Spleen (tissue), 11 donors: ENCODE data around the gene SARS1. TPM values are rescaled to one million over a fixed set of nuclear protein-coding genes. Genes with fewer than 3 reads are reported as not detected.

Experiments
- DNase-seq: peaks from one replicate; pipeline ENCODE4 v3.0.0-alpha.2; 2020
- H3K27ac ChIP-seq, 8 donors: fragments of 200-600 bp; sonication (generic) in 7 of 8; 1 replicate in 4 of 8; 2 replicates in 4 of 8; pipeline versions ENCODE4 v1.5.0 to v1.8.0; 2016 to 2021; ENCODE audit warnings: inconsistent platforms in 4 of 8, mild to moderate bottlenecking in 4 of 8, moderate library complexity in 1 of 8
- H3K27me3 ChIP-seq, 7 donors: fragments of 200-600 bp; sonication (generic) in 6 of 7; replicated peaks in 1 of 7; 1 replicate in 4 of 7; 2 replicates in 3 of 7; pipeline versions ENCODE4 v1.5.0 to v1.8.0; 2016 to 2021; ENCODE audit warnings: inconsistent platforms in 3 of 7, mild to moderate bottlenecking in 1 of 7
- H3K36me3 ChIP-seq, 6 donors: fragments of 200-600 bp; sonication (generic) in 5 of 6; 1 replicate in 4 of 6; 2 replicates in 2 of 6; pipeline versions ENCODE4 v1.5.0 to v1.8.0; 2016 to 2021; ENCODE audit warnings: inconsistent platforms in 2 of 6
- H3K4me1 ChIP-seq, 6 donors: fragments of 200-600 bp; sonication (generic) in 5 of 6; 1 replicate in 3 of 6; 2 replicates in 3 of 6; pipeline versions ENCODE4 v1.5.0 to v1.8.0; 2016 to 2021; ENCODE audit warnings: inconsistent platforms in 3 of 6
- H3K4me3 ChIP-seq, 8 donors: fragments of 200-600 bp; sonication (generic) in 7 of 8; 1 replicate in 4 of 8; 2 replicates in 4 of 8; pipeline versions ENCODE4 v1.5.0 to v1.8.0; 2016 to 2021; ENCODE audit warnings: inconsistent platforms in 4 of 8, mild to moderate bottlenecking in 4 of 8, moderate library complexity in 2 of 8
- H3K9me3 ChIP-seq, 8 donors: fragments of 200-600 bp; sonication (generic) in 7 of 8; 1 replicate in 4 of 8; 2 replicates in 4 of 8; pipeline versions ENCODE4 v1.5.0 to v1.8.0; 2016 to 2021; ENCODE audit warnings: inconsistent platforms in 4 of 8
- CTCF ChIP-seq, 11 experiments: fragments of 200-600 bp in 7 of 11; fragments of 450-650 bp in 4 of 11; sonication (generic) in 4 of 11; IDR thresholded peaks in 8 of 11; conservative IDR thresholded peaks in 3 of 11; 1 replicate in 7 of 11; 2 replicates in 4 of 11; pipeline versions ENCODE4 v1.4.0 to v1.8.0; 2016 to 2021; ENCODE audit warnings: antibody characterized with exemption in 11 of 11, inconsistent platforms in 4 of 11, mild to moderate bottlenecking in 1 of 11
- POLR2A ChIP-seq, 3 donors: fragments of 450-650 bp; IDR thresholded peaks; one replicate each; pipeline ENCODE4 v1.5.1; 2017; ENCODE audit warnings: antibody characterized with exemption in 3 of 3, mild to moderate bottlenecking in 1 of 3
- POLR2AphosphoS5 ChIP-seq, 3 donors: sonication (generic); formaldehyde crosslinking; IDR thresholded peaks; one replicate each; pipeline ENCODE4 v1.5.1; 2017; ENCODE audit warnings: antibody characterized with exemption in 3 of 3
- WGBS, 5 donors: extraction: QIAGEN DNeasy Blood & Tissue Kit in 3 of 5; methylation state at CpG; one replicate each; pipeline versions ENCODE4 v1.1.5 to v1.1.7; 2013 to 2018; 5-methylcytosine and 5-hydroxymethylcytosine counted together
- intact Hi-C: fragments of 100-400 bp; cut with DNase I; formaldehyde crosslinking; loops from one replicate; pipeline ENCODE4 v1.15.0; 2023; ENCODE audit warnings: low total_unique reads
- polyA plus RNA-seq, 3 donors: library from polyadenylated mRNA; stranded (reverse); fragments of 200-250 nt; gene quantifications; one replicate each; pipeline ENCODE4 v1.2.1, GENCODE V29; 2013
- total RNA-seq, 7 donors: library from RNA; depleted of rRNA in 3 of 7; stranded (reverse); fragments of >200 nt in 3 of 7; fragmentation: NEBNext Ultra II Directional in 4 of 7; extraction: Animal tissue kit (Norgen Biotek cat#: 25700) in 4 of 7; gene quantifications; one replicate each; pipeline versions ENCODE4 v1.1.0 to v1.2.1, GENCODE V29; 2016 to 2021
- donor health status: healthy with polysubstance abuse.
- donor health status: DM: no; HTN: no; CAD: no; lungs with moderate emphysema.
- donor health status: DM: no; HTN: no; CAD: no.
- donor health status: Bipolar disorder and iron deficiency.
- donor health status: healthy.
- donor health status: DM: no; HTN: no; CAD: no.
- donor health status: DM: yes; HTN: yes; CAD: no.

Gene SARS1
- total and polyA plus RNA-seq, 10 donors: 47.2 to 138 (median 99.0) TPM

- DNase-seq: peak; percentile 51
- H3K27ac ChIP-seq: no peak overlapping the region
- intact Hi-C loops: no loop called here
These were observed 28.7 kb downstream of the SARS1 start for GRCh38 chr1:109242387-109242786.

GRCh38 chr1:109243221-109243620 is 29.5 kb downstream of the SARS1 start:
- no peak overlapping the region for H3K4me3 ChIP-seq
- no peak overlapping the region for H3K27ac ChIP-seq
- intact Hi-C loops: no loop called here
- no peak for DNase-seq
- no peaks in the 10 kb centered on the region for H3K9me3 ChIP-seq
- 69 to 78% (median 73%) methylated on average over 5 of the region's 5 CpGs for WGBS, 5 donors
- TF ChIP-seq POLR2A (IDR thresholded peaks at IDR 0.05) (no peak), POLR2AphosphoS5 (IDR thresholded peaks at IDR 0.05) (no peak), CTCF (IDR thresholded peaks at IDR 0.05 in 8 of 11, conservative IDR thresholded peaks at IDR 0.05 in 3 of 11) (no peak)
- H3K36me3 ChIP-seq: peaks cover 0 to 15% (median 13%) of the 10 kb centered on the region in 6 donors
- peaks cover 8 to 25% (median 17%) of the 10 kb centered on the region in 6 donors for H3K4me1 ChIP-seq
- peaks cover 0 to 71% (median 0%) of the 10 kb centered on the region in 7 donors for H3K27me3 ChIP-seq

More at GRCh38 chr1:109242387-109242786, 28.7 kb downstream of the SARS1 start:
- Histone ChIP-seq H3K9me3 (no peaks in the 10 kb centered on the region), H3K4me3 (no peak overlapping the region), H3K27me3 (peaks cover 0 to 63% (median 0%) of the 10 kb centered on the region in 7 donors), H3K36me3 (peaks cover 0 to 23% (median 21%) of the 10 kb centered on the region in 6 donors), H3K4me1 (peaks cover 8 to 25% (median 17%) of the 10 kb centered on the region in 6 donors)
- TF ChIP-seq POLR2AphosphoS5 (IDR thresholded peaks at IDR 0.05) (no peak), POLR2A (IDR thresholded peaks at IDR 0.05) (no peak), CTCF (IDR thresholded peaks at IDR 0.05 in 8 of 11, conservative IDR thresholded peaks at IDR 0.05 in 3 of 11) (no peak)
- WGBS, 5 donors: 53 to 69% (median 58%) methylated on average over 7 of the region's 7 CpGs

GRCh38 chr1:109243860-109244552 is 30.3 kb downstream of the SARS1 start:
- DNase-seq: no peak
- WGBS, 5 donors: 78 to 94% (median 89%) methylated on average over 8 of the region's 8 CpGs
- no peaks in the 10 kb centered on the region for H3K9me3 ChIP-seq
- no peak overlapping the region for H3K27ac ChIP-seq
- peaks cover 0 to 7% (median 5%) of the 10 kb centered on the region in 6 donors for H3K36me3 ChIP-seq
- peaks cover 8 to 29% (median 21%) of the 10 kb centered on the region in 6 donors for H3K4me1 ChIP-seq
- no peak for TF ChIP-seq CTCF (IDR thresholded peaks at IDR 0.05 in 8 of 11, conservative IDR thresholded peaks at IDR 0.05 in 3 of 11)
- no peak for TF ChIP-seq POLR2A (IDR thresholded peaks at IDR 0.05)
- no peak for TF ChIP-seq POLR2AphosphoS5 (IDR thresholded peaks at IDR 0.05)
- intact Hi-C loops: no loop called here
- no peak overlapping the region for H3K4me3 ChIP-seq
- peaks cover 0 to 79% (median 0%) of the 10 kb centered on the region in 7 donors for H3K27me3 ChIP-seq

- Histone ChIP-seq H3K27ac (no peak overlapping the region), H3K36me3 (no peaks in the 10 kb centered on the region), H3K4me3 (no peak overlapping the region), H3K9me3 (no peaks in the 10 kb centered on the region), H3K4me1 (peaks cover 4 to 33% (median 25%) of the 10 kb centered on the region in 6 donors), H3K27me3 (peaks cover 0 to 96% (median 7%) of the 10 kb centered on the region in 7 donors)
- WGBS, 5 donors: 86 to 92% (median 88%) methylated on average over 7 of the region's 7 CpGs
- intact Hi-C loops: no loop called here
- DNase-seq: no peak
- TF ChIP-seq CTCF (IDR thresholded peaks at IDR 0.05 in 8 of 11, conservative IDR thresholded peaks at IDR 0.05 in 3 of 11): no peak
These were observed 32.4 kb downstream of the SARS1 start for GRCh38 chr1:109246141-109246551.
